Liver (tissue), 9 donors: ENCODE results near the gene BRD3OS. TPM values are rescaled to one million over a fixed set of nuclear protein-coding genes. Genes with fewer than 3 reads are reported as not detected.

ENCODE experiments used
- DNase-seq: peaks from one replicate; pipeline ENCODE4 v3.0.0-alpha.2; 2017; ENCODE audit warnings: low spot score
- H3K27ac ChIP-seq, 2 donors: one replicate each; pipeline ENCODE4 v1.7.0; 2013; ENCODE audit warnings: inconsistent platforms in 2 of 2, low read length in 2 of 2, control low read depth in 1 of 2, low read depth in 1 of 2, mild to moderate bottlenecking in 1 of 2
- H3K27me3 ChIP-seq, 4 donors: one replicate each; pipeline versions ENCODE4 v1.6.1 to v1.7.0; 2013; ENCODE audit warnings: low read length in 3 of 4, inconsistent platforms in 1 of 4, mild to moderate bottlenecking in 1 of 4, moderate library complexity in 1 of 4; ENCODE audit not compliant: control insufficient read depth in 4 of 4, insufficient read depth in 4 of 4
- H3K36me3 ChIP-seq, 4 donors: one replicate each; pipeline versions ENCODE4 v1.6.1 to v1.7.0; 2013; ENCODE audit warnings: low read length in 3 of 4, mild to moderate bottlenecking in 3 of 4, low read depth in 1 of 4, moderate library complexity in 1 of 4; ENCODE audit not compliant: control insufficient read depth in 4 of 4, insufficient read depth in 3 of 4
- H3K4me1 ChIP-seq, 4 donors: one replicate each; pipeline versions ENCODE4 v1.6.1 to v1.7.0; 2013; ENCODE audit warnings: low read length in 3 of 4, mild to moderate bottlenecking in 3 of 4, moderate library complexity in 1 of 4; ENCODE audit not compliant: control insufficient read depth in 4 of 4, insufficient read depth in 4 of 4
- H3K4me3 ChIP-seq, 3 donors: one replicate each; pipeline versions ENCODE4 v1.6.1 to v1.7.0; 2013; ENCODE audit warnings: low read length in 3 of 3, control low read depth in 1 of 3, low read depth in 1 of 3, mild to moderate bottlenecking in 1 of 3
- H3K9ac ChIP-seq, 2 donors: one replicate each; pipeline ENCODE4 v1.7.0; 2013; ENCODE audit warnings: low read length in 2 of 2, mild to moderate bottlenecking in 2 of 2, moderate library complexity in 2 of 2, control low read depth in 1 of 2, low read depth in 1 of 2
- H3K9me3 ChIP-seq, 4 donors: one replicate each; pipeline versions ENCODE4 v1.6.1 to v1.7.0; 2013; ENCODE audit warnings: low read length in 3 of 4; ENCODE audit not compliant: control insufficient read depth in 4 of 4
- ATF3 ChIP-seq: IDR thresholded peaks from 2 replicates; pipeline ENCODE4 v1.6.1; 2016; ENCODE audit warnings: antibody characterized with exemption
- CTCF ChIP-seq: fragments of 150-350 bp; IDR thresholded peaks from 2 replicates; pipeline ENCODE4 v1.5.1; 2017; ENCODE audit warnings: improper control_type of control experiment, low read depth, low read length; ENCODE audit not compliant: missing input control
- EGR1 ChIP-seq, 2 donors: IDR thresholded peaks; 2 replicates each; pipeline ENCODE4 v1.6.1; 2016 to 2018; ENCODE audit warnings: antibody characterized with exemption in 2 of 2, low read depth in 2 of 2
- FOXA1 ChIP-seq: IDR thresholded peaks from 2 replicates; pipeline ENCODE4 v1.6.1; 2016; ENCODE audit warnings: antibody characterized with exemption
- FOXA2 ChIP-seq: IDR thresholded peaks from 2 replicates; pipeline ENCODE4 v1.6.1; 2016; ENCODE audit warnings: antibody characterized with exemption
- HNF4A ChIP-seq, 2 donors: conservative IDR thresholded peaks; 2 replicates each; pipeline ENCODE4 v1.6.1; 2016; ENCODE audit warnings: antibody characterized with exemption in 2 of 2, mild to moderate bottlenecking in 2 of 2
- HNF4G ChIP-seq: IDR thresholded peaks from 2 replicates; pipeline ENCODE4 v1.6.1; 2016; ENCODE audit warnings: antibody characterized with exemption
- JUND ChIP-seq, 2 donors: IDR thresholded peaks; 2 replicates each; pipeline ENCODE4 v1.6.1; 2016; ENCODE audit warnings: antibody characterized with exemption in 2 of 2
- MAX ChIP-seq: IDR thresholded peaks from 2 replicates; pipeline ENCODE4 v1.6.1; 2016; ENCODE audit warnings: antibody characterized with exemption
- REST ChIP-seq: IDR thresholded peaks from 2 replicates; pipeline ENCODE4 v1.6.1; 2016; ENCODE audit warnings: antibody characterized with exemption, mild to moderate bottlenecking
- RXRA ChIP-seq, 2 donors: IDR thresholded peaks; 2 replicates each; pipeline ENCODE4 v1.6.1; 2017 to 2018; ENCODE audit warnings: antibody characterized with exemption in 2 of 2, mild to moderate bottlenecking in 1 of 2
- TAF1 ChIP-seq: conservative IDR thresholded peaks from 2 replicates; pipeline ENCODE4 v1.6.1; 2016; ENCODE audit warnings: antibody characterized with exemption, mild to moderate bottlenecking
- YY1 ChIP-seq: IDR thresholded peaks from 2 replicates; pipeline ENCODE4 v1.6.1; 2016; ENCODE audit warnings: antibody characterized with exemption, mild to moderate bottlenecking
- ZBTB33 ChIP-seq: IDR thresholded peaks from 2 replicates; pipeline ENCODE4 v1.6.1; 2016; ENCODE audit warnings: antibody characterized with exemption
- whole genome bisulfite sequencing: extraction: QIAGEN DNeasy Blood & Tissue Kit; methylation state at CpG from one replicate; pipeline ENCODE4 v1.1.7; 2013; 5-methylcytosine and 5-hydroxymethylcytosine counted together
- polyA plus RNA-seq, 2 donors: library from polyadenylated mRNA; stranded (reverse) in 1 of 2; unstranded in 1 of 2; fragments of 200-250 nt in 1 of 2; fragments of >200 nt in 1 of 2; fragmentation: Nextera tagmentation in 1 of 2; extraction: Ambion mirVana in 1 of 2; gene quantifications; one replicate each; pipeline versions ENCODE4 v1.2.1 to v1.2.3, GENCODE V29; 2013 to 2015
- total RNA-seq, 2 donors: library from RNA; depleted of rRNA; stranded (reverse); fragments of >200 nt; gene quantifications; one replicate each; pipeline ENCODE4 v1.2.3, GENCODE V29; 2014
- donor health status: healthy.
- donor health status: healthy.
- donor health status: healthy.
- donor health status: healthy.
- donor health status: healthy.

Gene BRD3OS
- total and polyA plus RNA-seq, 4 donors: 2.1 to 5.1 (median 2.9) TPM

GRCh38 chr9:134062461-134063087, 37.3 kb downstream of the BRD3OS start (continued):
- TF ChIP-seq REST (no peak), ATF3 (no peak), EGR1 (IDR thresholded peaks at IDR 0.05; ENCODE audit: low read depth in 2 of 2) (no peak), JUND (IDR thresholded peaks at IDR 0.05) (no peak)

- Histone ChIP-seq H3K27ac (no peak overlapping the region), H3K9me3 (no peaks in the 10 kb centered on the region), H3K4me3 (no peak overlapping the region), H3K9ac (no peak overlapping the region), H3K27me3 (no peaks in the 10 kb centered on the region), H3K4me1 (peaks cover 16 to 59% (median 41%) of the 10 kb centered on the region in 4 donors), H3K36me3 (no peaks in the 10 kb centered on the region)
- TF ChIP-seq RXRA (IDR thresholded peaks at IDR 0.05): no peak
- no peak for TF ChIP-seq TAF1
- no peak for TF ChIP-seq REST
- no peak for TF ChIP-seq ATF3
- no peak for TF ChIP-seq YY1
- TF ChIP-seq FOXA1: no peak
- no peak for TF ChIP-seq HNF4A (conservative IDR thresholded peaks at IDR 0.05)
- TF ChIP-seq HNF4G: no peak
- TF ChIP-seq CTCF: no peak
- no peak for TF ChIP-seq FOXA2
- no peak for TF ChIP-seq MAX
- no peak for TF ChIP-seq JUND (IDR thresholded peaks at IDR 0.05)
- no peak for TF ChIP-seq ZBTB33
- TF ChIP-seq EGR1 (IDR thresholded peaks at IDR 0.05; ENCODE audit: low read depth in 2 of 2): no peak
- 95% methylated on average over 15 of the region's 15 CpGs for WGBS
- DNase-seq: no peak
Measured at GRCh38 chr9:134063088-134063570, 37.8 kb downstream of the BRD3OS start.
